C4-2B (cell line): Measurements from ENCODE around the gene LTBP1.

ENCODE experiments used
- H3K27ac ChIP-seq: fragments of 450-650 bp; 2 replicates; pipeline ENCODE4 v1.5.1; 2017
- ZFX ChIP-seq: fragments of 450-650 bp; IDR thresholded peaks from 2 replicates; pipeline ENCODE4 v1.6.1; 2017
- TF ChIP-seq, protein P1 (sequence below): fragments of 450-650 bp; conservative IDR thresholded peaks from 2 replicates; pipeline ENCODE4 v1.5.1; 2017; ENCODE audit warnings: mild to moderate bottlenecking

Gene LTBP1

DNA sequence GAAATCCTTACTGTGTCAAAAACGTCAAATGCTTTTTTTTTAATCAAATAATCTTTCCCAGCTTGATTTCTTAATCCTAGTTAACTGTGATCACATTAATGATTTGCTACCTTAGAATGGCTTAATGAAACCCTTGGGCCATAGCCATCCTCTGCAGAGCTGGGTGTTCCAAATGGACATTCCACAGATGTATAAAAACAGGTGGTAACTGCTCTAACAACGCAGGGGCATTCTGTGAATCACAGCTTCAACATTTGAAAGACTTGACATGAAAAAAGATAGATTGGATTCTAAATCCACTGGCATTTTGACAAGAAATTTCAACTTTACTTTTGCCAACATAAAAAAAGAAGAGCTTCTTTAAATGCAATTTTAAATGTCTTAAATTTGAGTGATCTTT lies 459.9 kb downstream of the LTBP1 start:
- H3K27ac ChIP-seq, result no peak overlapping the region
- no peak for TF ChIP-seq ZFX
- TF ChIP-seq, protein P1, sequence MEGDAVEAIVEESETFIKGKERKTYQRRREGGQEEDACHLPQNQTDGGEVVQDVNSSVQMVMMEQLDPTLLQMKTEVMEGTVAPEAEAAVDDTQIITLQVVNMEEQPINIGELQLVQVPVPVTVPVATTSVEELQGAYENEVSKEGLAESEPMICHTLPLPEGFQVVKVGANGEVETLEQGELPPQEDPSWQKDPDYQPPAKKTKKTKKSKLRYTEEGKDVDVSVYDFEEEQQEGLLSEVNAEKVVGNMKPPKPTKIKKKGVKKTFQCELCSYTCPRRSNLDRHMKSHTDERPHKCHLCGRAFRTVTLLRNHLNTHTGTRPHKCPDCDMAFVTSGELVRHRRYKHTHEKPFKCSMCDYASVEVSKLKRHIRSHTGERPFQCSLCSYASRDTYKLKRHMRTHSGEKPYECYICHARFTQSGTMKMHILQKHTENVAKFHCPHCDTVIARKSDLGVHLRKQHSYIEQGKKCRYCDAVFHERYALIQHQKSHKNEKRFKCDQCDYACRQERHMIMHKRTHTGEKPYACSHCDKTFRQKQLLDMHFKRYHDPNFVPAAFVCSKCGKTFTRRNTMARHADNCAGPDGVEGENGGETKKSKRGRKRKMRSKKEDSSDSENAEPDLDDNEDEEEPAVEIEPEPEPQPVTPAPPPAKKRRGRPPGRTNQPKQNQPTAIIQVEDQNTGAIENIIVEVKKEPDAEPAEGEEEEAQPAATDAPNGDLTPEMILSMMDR, result no peak

DNA sequence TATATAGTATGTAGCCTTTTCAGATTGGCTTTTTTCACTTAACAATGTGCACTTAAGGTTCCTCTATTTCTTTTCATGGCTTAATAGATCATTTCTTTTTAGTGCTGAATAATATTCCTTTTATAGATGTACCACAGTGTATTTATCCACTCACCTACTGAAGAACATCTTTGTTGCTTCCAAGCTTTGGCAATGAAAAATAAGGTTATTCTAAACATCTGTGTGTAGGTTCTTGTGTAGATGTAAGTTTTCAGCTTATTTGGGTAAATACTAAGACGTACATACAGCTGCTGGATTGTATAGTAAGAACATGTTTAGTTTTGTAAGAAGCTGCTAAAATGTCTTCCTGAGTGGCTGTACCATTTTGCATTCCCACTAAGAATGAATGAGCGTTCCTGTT lies 461.4 kb downstream of the LTBP1 start:
- TF ChIP-seq, protein P1, result no peak
- no peak for TF ChIP-seq ZFX
- no peak overlapping the region for H3K27ac ChIP-seq

DNA sequence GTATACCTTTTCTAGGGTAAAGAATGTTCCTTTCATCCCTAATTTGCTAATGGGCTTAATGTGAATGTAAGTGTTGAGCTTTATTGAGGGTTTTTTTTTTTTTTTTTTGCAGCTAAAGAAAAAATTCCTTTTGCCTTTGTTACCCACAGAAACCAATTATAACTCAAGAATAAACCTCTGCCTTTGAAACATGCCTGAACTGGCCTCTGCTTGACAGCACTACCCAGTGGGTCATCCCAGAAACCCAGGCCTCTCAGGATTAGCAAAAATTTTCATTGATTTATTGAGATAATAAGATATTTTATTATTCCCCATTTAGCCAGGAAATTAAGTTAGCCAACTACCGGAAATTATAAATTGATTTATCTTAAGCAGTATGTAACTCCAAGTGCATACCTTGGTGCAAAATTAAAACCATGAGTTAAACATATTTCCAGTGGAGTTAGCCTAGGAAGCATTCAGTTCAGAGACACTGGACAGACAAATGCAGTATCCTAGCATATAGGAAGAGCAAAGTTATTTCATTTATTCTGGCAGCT lies 462.7 kb downstream of the LTBP1 start:
- H3K27ac ChIP-seq, result no peak overlapping the region
- no peak for TF ChIP-seq ZFX
- TF ChIP-seq, protein P1, result no peak

DNA sequence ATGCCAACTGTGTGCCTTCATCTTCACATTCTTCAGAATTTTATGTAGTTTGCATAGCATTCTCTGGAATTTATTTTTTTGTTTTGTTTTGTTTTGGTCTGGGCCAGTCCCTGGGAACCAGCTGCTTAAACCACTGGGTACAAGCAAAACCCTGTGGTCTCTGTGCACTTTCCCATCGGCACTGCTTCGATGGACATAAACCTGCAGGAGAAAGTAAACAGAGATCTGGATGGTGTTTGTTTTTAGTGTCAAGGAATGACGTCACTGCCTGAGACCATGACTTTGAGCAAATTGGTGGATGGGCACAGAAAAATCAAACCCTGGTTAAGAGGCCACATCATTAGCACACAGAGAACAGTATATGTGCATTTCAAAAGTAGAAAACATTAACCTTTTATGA lies 465.0 kb downstream of the LTBP1 start:
- TF ChIP-seq ZFX, result no peak
- TF ChIP-seq, protein P1, result no peak

DNA sequence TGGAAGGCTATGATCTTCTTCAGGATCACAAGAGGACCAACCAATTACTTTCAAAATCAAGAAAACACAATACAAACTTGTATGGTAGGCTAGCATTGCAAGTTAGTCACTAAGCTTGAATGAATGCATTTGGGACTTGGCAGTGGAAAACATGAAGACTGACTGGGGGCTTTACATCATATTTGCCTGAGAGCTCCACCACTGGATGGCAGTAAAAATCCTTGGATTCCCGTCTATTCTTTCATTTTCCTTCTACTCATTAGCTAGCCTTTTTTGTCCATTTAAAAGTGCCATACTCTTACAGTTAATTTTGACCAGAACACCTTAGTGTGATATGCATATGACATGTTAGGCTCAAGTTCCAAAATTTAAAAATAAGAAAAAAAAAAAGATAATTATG lies 466.2 kb downstream of the LTBP1 start:
- TF ChIP-seq, protein P1, result peak; percentile 26
- TF ChIP-seq ZFX, result no peak
- H3K27ac ChIP-seq, result no peak overlapping the region

More for the DNA sequence above, 465.0 kb downstream of the LTBP1 start:
- H3K27ac ChIP-seq, result no peak overlapping the region

DNA sequence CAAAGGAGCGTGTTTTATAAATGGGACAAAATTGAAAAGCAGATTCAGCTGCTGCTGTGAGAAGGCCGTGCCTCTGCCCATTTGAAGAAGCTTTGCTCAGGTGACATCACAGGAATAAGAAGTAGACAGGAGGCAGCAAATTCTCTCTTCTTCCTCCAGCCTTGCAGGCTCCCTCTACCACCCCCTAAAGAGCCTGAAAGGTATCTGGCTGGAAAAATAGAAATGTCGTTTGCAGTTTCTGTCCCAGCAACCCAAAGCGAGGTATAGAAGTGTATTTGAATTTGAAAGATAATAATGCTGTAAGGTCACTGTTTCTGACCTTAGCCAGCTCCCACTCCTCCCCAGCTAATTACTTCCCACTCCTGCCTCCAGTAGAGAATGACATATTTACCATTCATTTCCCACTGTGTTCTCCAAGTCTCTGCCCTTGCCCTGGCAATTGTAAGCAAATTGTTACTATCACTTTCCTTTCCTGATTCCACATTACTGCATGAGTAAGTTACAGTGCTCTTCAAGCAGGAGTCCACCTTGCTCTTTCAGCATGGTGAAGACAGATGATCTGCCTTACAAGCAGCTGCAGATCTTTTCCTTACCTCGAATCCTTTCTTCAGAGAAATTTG lies 472.9 kb downstream of the LTBP1 start:
- no peak for TF ChIP-seq ZFX
- TF ChIP-seq, protein P1, result no peak
- no peak overlapping the region for H3K27ac ChIP-seq

DNA sequence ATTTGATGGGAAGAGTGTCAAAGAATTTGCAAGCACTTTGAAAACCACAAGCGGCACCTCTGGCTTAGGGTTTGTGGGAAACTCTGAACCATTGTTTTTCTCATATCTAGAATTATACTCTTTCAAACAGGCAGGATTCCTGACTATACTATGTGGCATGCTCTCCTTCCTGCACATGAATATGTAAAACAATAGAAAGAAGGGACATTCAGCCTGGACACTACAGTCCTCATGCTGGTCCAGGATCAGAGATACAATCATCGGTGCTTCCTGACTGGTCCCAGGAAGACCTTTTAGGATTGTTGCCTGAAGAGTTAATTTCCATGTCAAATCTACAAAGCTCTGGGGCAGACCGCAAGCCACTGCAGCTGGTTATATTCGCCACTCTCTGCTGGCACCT lies 474.0 kb downstream of the LTBP1 start:
- H3K27ac ChIP-seq, result no peak overlapping the region
- TF ChIP-seq ZFX, result no peak
- TF ChIP-seq, protein P1, result no peak
